ENCODE data around the gene LPCAT1. TPM values are rescaled to one million over a fixed set of nuclear protein-coding genes. Genes with fewer than 3 reads are reported as not detected.
A peak's percentile ranks its signal among the peaks of the same experiment; 100 is the strongest.

Gene LPCAT1
- total RNA-seq, 2 experiments from 2014 or later: 49.4 to 49.6 TPM

- no peaks in the 10 kb centered on the region for H3K27me3 Mint-ChIP-seq
- no peaks in the 10 kb centered on the region for H3K9me3 Mint-ChIP-seq
- peak overlapping the region; percentile 54 for H3K27ac Mint-ChIP-seq
- H3K4me3 Mint-ChIP-seq: no peak overlapping the region
- no peaks in the 10 kb centered on the region for H3K36me3 Mint-ChIP-seq
- peaks cover 25% of the 10 kb centered on the region for H3K4me1 Mint-ChIP-seq
- no peak for DNase-seq
Measured at GRCh38 chr5:1538741-1539392, 15.1 kb upstream of the LPCAT1 start.

DNA sequence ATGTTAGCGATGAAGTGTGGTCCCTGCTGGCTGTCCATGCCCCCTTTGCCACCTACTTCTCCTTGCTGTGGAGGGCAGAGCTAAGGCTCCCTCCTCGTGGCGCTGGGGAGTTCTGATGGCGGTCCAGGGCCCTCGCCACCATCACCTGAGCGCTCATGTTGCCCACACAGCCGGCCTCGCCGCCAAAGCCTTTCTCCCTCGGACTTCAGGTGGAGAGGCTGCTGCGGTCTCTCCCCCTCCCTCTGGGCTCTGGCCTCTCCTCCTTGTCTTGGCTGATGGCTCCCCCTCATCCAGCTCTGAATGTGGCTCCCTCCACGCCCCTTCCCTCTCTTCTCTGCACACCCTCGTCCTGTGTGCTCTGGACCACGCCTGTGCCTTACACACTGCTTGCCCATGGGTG is 14.5 kb upstream of the LPCAT1 start:
- no peak overlapping the region for H3K4me3 Mint-ChIP-seq
- no peaks in the 10 kb centered on the region for H3K36me3 Mint-ChIP-seq
- DNase-seq: no peak
- no peaks in the 10 kb centered on the region for H3K9me3 Mint-ChIP-seq
- no peaks in the 10 kb centered on the region for H3K27me3 Mint-ChIP-seq
- H3K27ac Mint-ChIP-seq: no peak overlapping the region
- H3K4me1 Mint-ChIP-seq: peaks cover 25% of the 10 kb centered on the region

DNA sequence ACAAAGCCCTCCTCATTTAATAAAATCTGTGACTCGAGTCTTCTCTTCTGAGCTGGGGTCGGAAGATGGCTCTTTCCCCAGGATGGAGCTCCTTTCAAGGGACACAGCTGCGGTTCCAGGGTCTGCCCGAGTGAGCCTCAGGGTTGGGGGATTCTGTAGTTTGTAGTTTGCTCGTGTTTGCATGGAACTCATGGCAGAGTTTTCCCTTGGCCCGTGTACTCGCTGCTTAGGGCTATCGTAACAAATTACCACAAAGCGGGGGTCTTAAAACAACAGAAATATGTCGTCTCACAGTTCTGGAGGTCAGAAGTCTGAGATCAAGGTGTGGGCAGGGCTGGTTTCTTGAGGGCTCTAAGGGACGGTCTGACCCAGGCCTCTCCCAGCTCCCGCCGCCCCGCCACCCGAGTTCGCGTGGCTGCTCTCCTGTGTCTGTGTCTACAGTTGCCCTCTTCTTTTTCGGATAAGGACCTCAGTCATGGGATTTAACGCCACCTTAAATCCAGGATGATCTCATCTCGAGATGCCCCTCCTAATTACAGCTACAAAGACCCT is 13.9 kb upstream of the LPCAT1 start:
- H3K4me3 Mint-ChIP-seq: no peak overlapping the region
- H3K4me1 Mint-ChIP-seq: peaks cover 25% of the 10 kb centered on the region
- H3K27me3 Mint-ChIP-seq: no peaks in the 10 kb centered on the region
- H3K27ac Mint-ChIP-seq: no peak overlapping the region
- DNase-seq: no peak
- no peaks in the 10 kb centered on the region for H3K9me3 Mint-ChIP-seq
- no peaks in the 10 kb centered on the region for H3K36me3 Mint-ChIP-seq

DNA sequence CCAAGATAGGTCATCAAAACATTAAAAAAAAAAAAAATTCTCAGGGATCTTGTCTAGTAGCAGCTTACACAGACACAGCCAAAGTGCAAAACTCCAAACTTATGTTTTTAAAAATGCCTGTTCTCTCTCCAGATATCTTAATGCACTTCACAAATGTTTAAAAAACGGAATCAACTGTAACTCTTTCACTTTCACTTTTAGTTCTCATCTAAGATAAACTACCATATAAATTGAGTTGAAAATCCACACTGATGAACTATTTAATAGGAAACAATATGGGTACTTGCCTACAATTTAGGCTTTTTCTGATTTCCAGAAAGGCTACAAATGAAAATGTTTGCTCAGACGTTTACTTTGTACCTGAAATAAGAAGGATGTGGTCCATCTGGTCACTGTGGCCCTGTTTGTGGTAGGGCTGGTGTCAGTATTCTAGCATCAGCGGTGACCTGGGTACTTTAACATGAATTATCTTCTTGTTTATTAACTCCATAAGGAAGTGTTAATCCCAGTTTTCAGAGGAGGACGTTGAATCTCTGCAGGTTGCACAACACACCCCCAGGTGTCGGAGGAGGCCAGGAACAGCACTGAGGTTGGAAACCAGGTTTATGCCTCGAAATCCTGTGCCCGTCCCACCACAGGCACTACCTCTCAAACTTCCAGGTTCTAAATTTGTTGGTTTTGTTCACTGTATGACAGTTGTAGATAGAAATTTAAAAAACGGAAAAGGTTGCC is 13.3 kb upstream of the LPCAT1 start:
- no peaks in the 10 kb centered on the region for H3K36me3 Mint-ChIP-seq
- DNase-seq: no peak
- peaks cover 25% of the 10 kb centered on the region for H3K4me1 Mint-ChIP-seq
- H3K27me3 Mint-ChIP-seq: no peaks in the 10 kb centered on the region
- peak overlapping the region; percentile 77 for H3K4me3 Mint-ChIP-seq
- no peaks in the 10 kb centered on the region for H3K9me3 Mint-ChIP-seq
- H3K27ac Mint-ChIP-seq: peak overlapping the region; percentile 89

- Mint-ChIP-seq H3K27ac (peak overlapping the region; percentile 89), H3K9me3 (no peaks in the 10 kb centered on the region), H3K4me1 (peaks cover 25% of the 10 kb centered on the region), H3K4me3 (peak overlapping the region; percentile 77), H3K27me3 (no peaks in the 10 kb centered on the region), H3K36me3 (no peaks in the 10 kb centered on the region)
- peak; percentile 71 for DNase-seq
Measured at GRCh38 chr5:1536322-1536845, 12.6 kb upstream of the LPCAT1 start.

DNA sequence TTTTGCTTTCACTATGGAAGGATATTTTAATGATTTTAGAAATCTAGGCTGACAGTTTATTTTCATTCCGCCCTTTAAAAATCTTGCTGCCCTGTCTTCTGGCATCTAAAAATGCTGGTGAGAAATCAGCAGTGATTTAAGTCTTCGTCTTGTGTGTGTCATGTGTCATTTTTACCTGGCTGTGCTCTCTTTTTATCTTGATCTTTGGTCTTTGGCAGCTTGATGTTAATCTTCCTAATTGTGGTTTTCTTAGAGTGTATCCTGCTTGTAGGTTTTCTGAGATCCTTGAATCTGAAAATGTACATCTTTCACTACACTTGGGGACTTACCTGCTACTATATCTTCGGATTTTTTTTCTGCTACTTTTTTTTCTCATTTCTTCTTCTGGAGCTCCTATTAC is 11.9 kb upstream of the LPCAT1 start:
- H3K27me3 Mint-ChIP-seq: no peaks in the 10 kb centered on the region
- DNase-seq: no peak

GRCh38 chr5:1532384-1532783 is 8.6 kb upstream of the LPCAT1 start:
- Mint-ChIP-seq H3K4me3 (no peak overlapping the region), H3K9me3 (no peaks in the 10 kb centered on the region), H3K27ac (no peak overlapping the region), H3K36me3 (no peaks in the 10 kb centered on the region), H3K27me3 (no peaks in the 10 kb centered on the region), H3K4me1 (peaks cover 31% of the 10 kb centered on the region)
- DNase-seq: no peak

More for the DNA sequence above, 11.9 kb upstream of the LPCAT1 start:
- H3K36me3 Mint-ChIP-seq: no peaks in the 10 kb centered on the region
- H3K27ac Mint-ChIP-seq: peak overlapping the region; percentile 89
- H3K9me3 Mint-ChIP-seq: no peaks in the 10 kb centered on the region
- peak overlapping the region; percentile 77 for H3K4me3 Mint-ChIP-seq
- H3K4me1 Mint-ChIP-seq: peaks cover 25% of the 10 kb centered on the region

DNA sequence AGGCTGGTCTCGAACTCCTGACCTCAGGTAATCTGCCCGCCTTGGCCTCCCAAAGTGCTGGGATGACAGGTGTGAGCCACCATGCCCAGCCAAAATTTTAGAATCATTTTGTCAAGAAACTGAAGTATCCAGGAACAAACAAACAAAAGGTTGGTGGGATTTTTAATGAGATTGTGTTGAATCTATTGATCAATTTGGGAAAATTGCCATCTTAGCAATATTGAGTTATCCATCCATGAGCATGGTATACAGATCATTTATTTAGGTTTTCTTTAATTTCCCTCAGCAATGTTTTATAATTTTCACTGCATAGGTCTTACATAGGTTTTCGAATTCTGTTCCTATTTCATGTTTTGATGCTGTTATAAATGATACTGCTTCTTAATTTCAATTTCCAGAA is 5.7 kb upstream of the LPCAT1 start:
- no peak overlapping the region for H3K27ac Mint-ChIP-seq
- no peak overlapping the region for H3K4me3 Mint-ChIP-seq
- peaks cover 19% of the 10 kb centered on the region for H3K4me1 Mint-ChIP-seq
- DNase-seq: no peak
- no peaks in the 10 kb centered on the region for H3K9me3 Mint-ChIP-seq
- no peaks in the 10 kb centered on the region for H3K36me3 Mint-ChIP-seq
- H3K27me3 Mint-ChIP-seq: no peaks in the 10 kb centered on the region

- H3K4me1 Mint-ChIP-seq: peaks cover 19% of the 10 kb centered on the region
- H3K27ac Mint-ChIP-seq: no peak overlapping the region
- no peak overlapping the region for H3K4me3 Mint-ChIP-seq
Measured at GRCh38 chr5:1527533-1528205, 3.9 kb upstream of the LPCAT1 start.

DNA sequence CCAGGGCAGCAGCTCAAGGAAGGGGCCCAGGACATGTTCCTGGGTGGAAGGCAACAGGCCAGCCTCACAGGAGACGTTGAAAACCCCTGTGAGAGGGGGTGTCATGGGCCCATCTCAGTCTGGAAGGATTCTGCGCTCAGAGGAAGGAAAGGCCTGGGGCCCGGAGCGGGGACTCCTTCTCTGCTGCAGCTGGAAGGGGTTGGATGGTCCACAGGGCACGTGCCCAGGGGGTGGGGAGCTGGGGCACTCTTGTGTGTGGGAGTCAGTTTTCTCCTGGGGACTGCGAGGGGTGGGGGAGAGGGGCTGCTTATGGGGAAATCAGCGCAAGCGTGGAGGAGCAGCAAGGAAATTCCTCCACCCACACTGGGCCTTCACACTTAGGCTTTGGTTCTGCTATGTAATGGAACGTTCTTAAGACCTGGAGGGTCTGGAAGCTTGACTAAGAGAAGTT is 2.9 kb upstream of the LPCAT1 start:
- no peak overlapping the region for H3K27ac Mint-ChIP-seq
- no peak for DNase-seq
- H3K9me3 Mint-ChIP-seq: no peaks in the 10 kb centered on the region
- H3K36me3 Mint-ChIP-seq: peaks cover 7% of the 10 kb centered on the region
- peaks cover 27% of the 10 kb centered on the region for H3K4me1 Mint-ChIP-seq
- no peak overlapping the region for H3K4me3 Mint-ChIP-seq
- H3K27me3 Mint-ChIP-seq: no peaks in the 10 kb centered on the region

More at GRCh38 chr5:1527533-1528205, 3.9 kb upstream of the LPCAT1 start:
- peaks cover 2% of the 10 kb centered on the region for H3K36me3 Mint-ChIP-seq
- no peaks in the 10 kb centered on the region for H3K27me3 Mint-ChIP-seq
- no peaks in the 10 kb centered on the region for H3K9me3 Mint-ChIP-seq
- no peak for DNase-seq

DNA sequence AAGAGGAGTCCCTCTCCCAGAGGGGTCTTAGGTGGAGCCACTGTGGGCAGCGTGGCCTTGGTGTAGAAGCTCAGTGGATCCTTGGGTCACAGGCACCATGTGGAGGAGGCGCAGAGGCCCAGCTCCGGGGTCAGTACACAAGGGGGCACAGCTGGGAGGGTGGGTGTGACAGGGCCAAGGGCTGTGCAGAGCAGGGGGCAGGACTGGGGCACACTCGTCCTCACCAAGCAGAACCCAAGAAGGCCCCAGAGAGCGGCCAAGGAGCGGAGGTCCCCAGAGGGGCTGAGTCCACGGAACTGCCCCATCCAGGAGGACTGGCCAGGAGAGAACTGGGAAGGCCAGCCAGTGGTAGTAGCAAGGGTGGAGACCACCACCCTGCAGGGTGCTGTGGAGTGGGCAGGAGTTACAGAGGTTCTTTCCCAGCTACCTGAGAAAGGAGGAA is 2.5 kb upstream of the LPCAT1 start:
- Mint-ChIP-seq H3K9me3 (no peaks in the 10 kb centered on the region), H3K36me3 (peaks cover 7% of the 10 kb centered on the region), H3K4me1 (peaks cover 28% of the 10 kb centered on the region), H3K4me3 (no peak overlapping the region), H3K27me3 (no peaks in the 10 kb centered on the region), H3K27ac (no peak overlapping the region)
- no peak for DNase-seq

DNA sequence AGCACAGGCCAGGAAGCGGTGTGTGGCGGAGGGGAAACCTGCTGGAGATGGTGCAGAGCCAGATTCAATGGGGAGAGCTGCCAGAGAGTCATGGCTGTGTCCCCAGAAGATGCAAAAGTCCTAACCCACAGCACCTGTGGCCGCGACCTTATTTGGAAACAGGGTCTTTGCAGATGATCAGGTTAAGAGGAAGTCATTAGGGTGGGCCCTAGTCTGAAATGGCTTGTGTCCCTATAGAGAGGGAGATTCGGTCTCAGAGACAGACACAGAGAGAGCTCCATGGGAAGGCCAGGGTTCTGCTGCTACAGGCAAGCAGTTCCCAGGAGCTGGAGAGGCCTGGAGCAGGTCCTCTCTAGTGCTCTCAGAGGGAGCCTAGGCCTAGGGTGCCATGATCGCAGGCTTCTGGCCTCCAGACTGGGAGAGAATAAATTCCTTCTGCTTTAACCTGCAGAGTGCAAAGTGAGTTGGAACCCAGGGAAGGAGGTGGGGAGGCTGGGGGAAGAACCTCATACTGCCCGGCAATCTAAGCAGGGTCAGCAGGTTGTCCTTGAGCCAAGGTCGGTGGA is 1.9 kb upstream of the LPCAT1 start:
- no peak overlapping the region for H3K4me3 Mint-ChIP-seq
- no peaks in the 10 kb centered on the region for H3K9me3 Mint-ChIP-seq
- peaks cover 7% of the 10 kb centered on the region for H3K36me3 Mint-ChIP-seq
- no peak for DNase-seq
- no peaks in the 10 kb centered on the region for H3K27me3 Mint-ChIP-seq
- H3K27ac Mint-ChIP-seq: no peak overlapping the region
- H3K4me1 Mint-ChIP-seq: peaks cover 32% of the 10 kb centered on the region

DNA sequence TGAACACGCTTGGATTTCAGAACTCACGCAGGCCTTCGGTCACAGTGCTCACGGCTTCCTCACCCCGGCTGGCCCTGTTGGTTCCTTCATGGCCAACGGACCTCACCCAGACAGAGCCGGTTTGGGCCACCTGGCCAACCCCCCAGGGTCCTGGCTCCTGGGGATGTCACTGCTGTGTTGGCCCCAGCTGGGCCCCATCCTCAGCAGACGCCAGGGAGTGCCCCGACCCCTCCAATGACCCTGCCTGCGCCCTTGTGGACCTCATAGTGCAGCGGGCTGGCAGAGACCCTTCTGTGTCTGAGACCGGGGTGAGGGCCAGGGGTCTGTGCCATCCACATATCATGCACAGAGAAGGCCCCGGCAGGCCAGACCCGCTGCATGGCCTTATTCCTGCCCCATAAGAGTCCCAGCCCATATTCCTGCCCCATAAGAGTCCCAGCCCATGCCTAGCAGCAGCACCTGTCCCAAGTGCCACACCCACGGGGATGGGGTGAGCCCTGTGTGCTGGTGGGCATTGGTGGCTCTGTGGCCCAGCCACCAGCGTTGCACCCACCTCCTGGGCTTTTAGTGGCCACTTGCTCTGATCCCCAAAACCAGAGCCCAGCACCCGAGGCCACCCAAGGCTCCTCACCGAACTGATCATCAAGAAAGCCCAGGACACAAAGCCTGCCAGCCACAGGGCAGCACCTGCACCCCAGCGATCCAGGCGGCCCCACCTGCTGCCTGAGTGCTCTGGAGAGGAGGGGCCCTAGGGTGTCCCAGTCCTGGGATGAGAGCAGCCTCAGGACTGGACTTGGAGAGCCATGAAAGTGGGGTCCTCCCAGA is 1.3 kb upstream of the LPCAT1 start:
- H3K36me3 Mint-ChIP-seq: peaks cover 7% of the 10 kb centered on the region
- no peak for DNase-seq
- no peak overlapping the region for H3K4me3 Mint-ChIP-seq
- H3K27me3 Mint-ChIP-seq: no peaks in the 10 kb centered on the region
- H3K9me3 Mint-ChIP-seq: no peaks in the 10 kb centered on the region
- no peak overlapping the region for H3K27ac Mint-ChIP-seq
- H3K4me1 Mint-ChIP-seq: peaks cover 32% of the 10 kb centered on the region

DNA sequence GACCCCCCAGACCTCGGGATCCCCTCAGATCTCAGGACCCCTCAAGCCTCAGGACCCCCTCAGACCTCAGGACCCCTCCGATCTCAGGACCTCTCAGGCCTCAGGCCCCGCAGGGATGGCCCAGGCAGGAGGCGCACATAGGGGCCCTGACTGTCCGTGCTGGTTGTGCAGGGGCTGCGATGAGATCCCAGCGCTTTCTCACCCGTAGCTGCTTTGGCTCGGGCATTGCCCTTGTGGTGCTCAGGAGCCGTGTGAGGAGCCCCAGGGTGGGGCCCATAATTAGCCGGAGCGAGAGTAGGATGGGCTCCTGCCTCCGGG is 680 bp upstream of the LPCAT1 start:
- Mint-ChIP-seq H3K36me3 (peaks cover 7% of the 10 kb centered on the region), H3K9me3 (no peaks in the 10 kb centered on the region), H3K4me3 (peak overlapping the region; percentile 65), H3K27ac (peak overlapping the region; percentile 62), H3K4me1 (peaks cover 32% of the 10 kb centered on the region), H3K27me3 (no peaks in the 10 kb centered on the region)
- no peak for DNase-seq

All from activated naive CD8-positive, alpha-beta T cell treated with anti-CD3 and anti-CD28 coated beads for 36 hours (primary cell).